ENCODE measurements around the gene C9orf50. TPM values are rescaled to one million over a fixed set of nuclear protein-coding genes. Genes with fewer than 3 reads are reported as not detected.

C9orf50 gene
- total and polyA plus RNA-seq, 2 donors (not counting 1 experiment from before 2014, with no cell fraction given) = not detected

GRCh38 chr9:129569502-129570449 is 51.1 kb downstream of the C9orf50 start:
- Mint-ChIP-seq H3K27me3 (peaks cover 39% of the 10 kb centered on the region), H3K9me3 (ENCODE audit: insufficient read depth) (no peaks in the 10 kb centered on the region), H3K27ac (no peak overlapping the region), H3K4me3 (peak overlapping the region; percentile 85), H3K4me1 (peaks cover 12% of the 10 kb centered on the region)
- Histone ChIP-seq H3K27me3 (replicated peaks in 1 of 4; ENCODE audit: control extremely low read depth in 1 of 4, control insufficient read depth in 3 of 4, insufficient read depth in 4 of 4, low read length in 3 of 4) (peaks cover 0 to 38% (median 11%) of the 10 kb centered on the region in 4 experiments), H3K4me2 (replicated peaks; ENCODE audit: low read depth, low read length, poor library complexity, severe bottlenecking) (peak overlapping the region; percentile 74), H3K4me1 (ENCODE audit: control insufficient read depth in 2 of 2, insufficient read depth in 2 of 2, low read length in 2 of 2) (peaks cover 15 to 18% of the 10 kb centered on the region in 2 donors), H2AFZ (ENCODE audit: insufficient read depth, low read depth, low read length, poor library complexity, severe bottlenecking) (peak overlapping the region; percentile 10), H3K4me3 (ENCODE audit: control extremely low read depth in 1 of 5, extremely low read depth in 1 of 5, insufficient read depth in 1 of 5, low read depth in 2 of 5, low read length in 4 of 5) (peak overlapping the region in 1 of 5 experiments; percentile 14), H3K36me3 (replicated peaks in 1 of 2; ENCODE audit: control extremely low read depth in 1 of 2, control insufficient read depth in 1 of 2, extremely low read depth in 1 of 2, insufficient read depth in 2 of 2, low read length in 1 of 2) (no peaks in the 10 kb centered on the region), H3K9ac (ENCODE audit: low read length) (no peak overlapping the region), H3K79me2 (ENCODE audit: control insufficient read depth, insufficient read depth, low read length) (no peaks in the 10 kb centered on the region), H4K20me1 (ENCODE audit: control insufficient read depth, insufficient read depth, low read length, poor library complexity, severe bottlenecking) (no peaks in the 10 kb centered on the region), H3K9me3 (ENCODE audit: control extremely low read depth in 1 of 3, control insufficient read depth in 2 of 3, insufficient read depth in 1 of 3, low read length in 2 of 3) (peaks cover 0 to 7% (median 0%) of the 10 kb centered on the region in 3 donors), H3K27ac (ENCODE audit: low read length in 2 of 2) (no peak overlapping the region)
- POLR2A ChIA-PET = no interaction called here
- CTCF ChIA-PET = interaction anchor here (0.5 to 2.9 kb wide), 4 partner anchors 16 to 431 kb away, joined by 3 to 7 read pairs (median 4); no protein-coding TSS in a partner anchor
- ATAC-seq (ENCODE audit: low read depth) (peak; percentile 26), DNase-seq (peak; percentile 45)
- WGBS (ENCODE audit: insufficient coverage) = 70% methylated on average over 8 of the region's 9 CpGs
- TF ChIP-seq CTCF (IDR thresholded peaks at IDR 0.05) (no peak), EZH2 (IDR thresholded peaks at IDR 0.05; ENCODE audit: borderline replicate concordance, insufficient read depth, low read depth, low read length, poor library complexity, severe bottlenecking) (no peak)
- intact Hi-C loops (cut with micrococcal nuclease) = no loop called here

Measured in B cell (primary cell).